HL-60 (cell line): ENCODE data around the gene ZNF627.
A peak's percentile ranks its signal among the peaks of the same experiment; 100 is the strongest.
"Not testable (repeated sequence)": the region's sequence is repeated elsewhere in the genome, so short reads cannot be mapped to it uniquely, and the experiment has no call there.

Experiments used
- DNase-seq, 2 experiments: peaks; one replicate each; pipeline ENCODE4 v3.0.0-alpha.2; 2010 to 2020; ENCODE audit warnings: low read depth in 1 of 2, low spot score in 1 of 2
- H3K27ac ChIP-seq: fragments of 250-450 bp; sonication (Bioruptor Pico); replicated peaks from 2 replicates; pipeline ENCODE4 v1.5.1; 2020; ENCODE audit warnings: mild to moderate bottlenecking, moderate library complexity
- H3K27me3 ChIP-seq: fragments of 250-450 bp; sonication (Bioruptor Pico); 2 replicates; pipeline ENCODE4 v1.5.1; 2021; ENCODE audit warnings: mild to moderate bottlenecking, moderate library complexity; ENCODE audit not compliant: insufficient read depth, poor library complexity, severe bottlenecking
- H3K4me3 ChIP-seq: replicated peaks from 2 replicates; pipeline ENCODE4 v1.5.1; 2011; ENCODE audit warnings: mild to moderate bottlenecking, control low read depth, low read length; ENCODE audit not compliant: insufficient read depth
- CTCF ChIP-seq: IDR thresholded peaks from one replicate; pipeline ENCODE4 v1.5.1; 2011; ENCODE audit warnings: low read length, control low read depth, inconsistent platforms; ENCODE audit not compliant: insufficient read depth
- GABPA ChIP-seq: IDR thresholded peaks from 2 replicates; pipeline ENCODE4 v1.6.1; 2012; ENCODE audit warnings: low read depth
- POLR2AphosphoS5 ChIP-seq: IDR thresholded peaks from 2 replicates; pipeline ENCODE4 v1.6.1; 2012; ENCODE audit warnings: low read depth
- REST ChIP-seq: IDR thresholded peaks from 2 replicates; pipeline ENCODE4 v1.6.1; 2012; ENCODE audit warnings: low read depth; ENCODE audit not compliant: insufficient replicate concordance
- SPI1 ChIP-seq: IDR thresholded peaks from 2 replicates; pipeline ENCODE4 v1.6.1; 2012; ENCODE audit warnings: low read depth, mild to moderate bottlenecking, borderline replicate concordance

Gene ZNF627

DNA sequence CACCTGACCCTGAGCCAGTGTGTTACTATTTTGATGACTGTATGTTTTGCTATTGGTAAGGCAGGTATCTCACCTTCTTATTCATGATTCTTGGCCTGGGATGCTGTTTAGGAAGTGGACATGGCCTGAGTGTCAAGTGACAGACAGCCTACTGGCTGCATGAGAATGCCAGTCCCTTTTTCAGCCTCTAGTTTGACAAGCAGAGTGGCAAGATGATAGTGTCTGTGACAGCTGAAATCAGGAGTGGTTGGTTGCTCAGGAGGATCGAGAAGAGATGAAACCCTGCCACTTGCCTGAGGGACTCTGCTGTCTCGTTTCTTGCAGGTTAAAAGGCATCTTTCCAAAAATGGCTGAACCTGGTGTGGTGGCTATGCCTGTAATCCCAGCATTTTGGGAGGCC lies 31.1 kb upstream of the ZNF627 start:
- TF ChIP-seq POLR2AphosphoS5, result no peak
- no peak for TF ChIP-seq CTCF
- no peak for TF ChIP-seq REST
- no peak for TF ChIP-seq GABPA
- TF ChIP-seq SPI1, result no peak
- Histone ChIP-seq H3K27ac (no peak overlapping the region), H3K27me3 (no peaks in the 10 kb centered on the region), H3K4me3 (no peak overlapping the region)
- DNase-seq, result no peak

GRCh38 chr19:11570039-11570462 lies 27.2 kb upstream of the ZNF627 start:
- no peak overlapping the region for H3K4me3 ChIP-seq
- peak; percentile 64; the same call in 1 of the 2 replicates for TF ChIP-seq SPI1
- no peak for TF ChIP-seq GABPA
- TF ChIP-seq POLR2AphosphoS5, result peak; percentile 63
- TF ChIP-seq REST, result no peak
- TF ChIP-seq CTCF, result no peak
- DNase-seq, result peak in 1 of 2 experiments; percentile 90
- no peaks in the 10 kb centered on the region for H3K27me3 ChIP-seq
- peak overlapping the region; percentile 53 for H3K27ac ChIP-seq

DNA sequence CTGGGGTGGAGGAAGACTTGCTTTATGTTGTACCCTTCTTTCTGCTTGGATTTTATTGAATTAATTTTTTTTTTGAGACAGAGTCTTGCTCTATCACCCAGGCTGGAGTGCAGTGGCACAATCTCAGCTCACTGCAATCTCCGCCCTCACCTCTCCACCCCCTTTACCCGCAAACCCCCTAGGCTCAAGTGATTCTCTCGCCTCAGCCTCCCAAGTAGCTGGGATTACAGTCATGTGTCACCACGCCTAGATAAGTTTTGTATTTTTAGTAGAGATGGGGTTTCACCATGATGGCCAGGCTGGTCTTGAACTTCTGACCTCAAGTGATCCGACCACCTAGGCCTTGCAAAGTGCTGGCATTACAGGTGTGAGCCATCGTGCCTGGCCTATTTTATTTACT lies 23.9 kb upstream of the ZNF627 start:
- H3K27ac ChIP-seq, H3K27me3 ChIP-seq, H3K4me3 ChIP-seq, DNase-seq: not testable (repeated sequence)

DNA sequence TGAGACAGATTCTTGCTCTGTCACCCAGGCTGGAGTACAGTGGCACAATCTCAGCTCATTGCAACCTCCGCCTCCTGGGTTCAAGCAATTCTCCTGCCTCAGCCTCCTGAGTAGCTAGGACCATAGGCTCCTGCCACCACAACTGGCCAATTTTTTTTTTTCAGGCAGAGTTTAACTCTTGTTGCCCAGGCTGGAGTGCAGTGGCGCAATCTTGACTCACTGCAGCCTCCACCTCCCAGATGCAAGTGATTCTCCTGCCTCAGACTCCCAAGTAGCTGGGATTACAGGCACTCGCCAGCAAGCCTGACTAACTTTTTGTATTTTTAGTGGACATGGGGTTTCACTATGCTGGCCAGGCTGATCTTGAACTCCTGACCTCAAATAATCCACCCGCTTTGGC lies 23.5 kb upstream of the ZNF627 start:
- DNase-seq, H3K27me3 ChIP-seq, H3K4me3 ChIP-seq, H3K27ac ChIP-seq: not testable (repeated sequence)

- H3K27ac ChIP-seq, result no peak overlapping the region
- no peak for DNase-seq
- no peaks in the 10 kb centered on the region for H3K27me3 ChIP-seq
- no peak overlapping the region for H3K4me3 ChIP-seq
- TF ChIP-seq REST, result no peak
- TF ChIP-seq GABPA, result no peak
Observed at GRCh38 chr19:11574689-11575088, 22.6 kb upstream of the ZNF627 start.
